Middle frontal gyrus (tissue), 1 donor: Measurements from ENCODE around the gene SERPINB13.
"Not testable (repeated sequence)": the region's sequence is repeated elsewhere in the genome, so short reads cannot be mapped to it uniquely, and the experiment has no call there.

Experiments used
- DNase-seq: peaks from one replicate; pipeline ENCODE4 v3.0.0-alpha.2; 2015; ENCODE audit warnings: low spot score; ENCODE audit errors: extremely low spot score

Gene SERPINB13

DNA sequence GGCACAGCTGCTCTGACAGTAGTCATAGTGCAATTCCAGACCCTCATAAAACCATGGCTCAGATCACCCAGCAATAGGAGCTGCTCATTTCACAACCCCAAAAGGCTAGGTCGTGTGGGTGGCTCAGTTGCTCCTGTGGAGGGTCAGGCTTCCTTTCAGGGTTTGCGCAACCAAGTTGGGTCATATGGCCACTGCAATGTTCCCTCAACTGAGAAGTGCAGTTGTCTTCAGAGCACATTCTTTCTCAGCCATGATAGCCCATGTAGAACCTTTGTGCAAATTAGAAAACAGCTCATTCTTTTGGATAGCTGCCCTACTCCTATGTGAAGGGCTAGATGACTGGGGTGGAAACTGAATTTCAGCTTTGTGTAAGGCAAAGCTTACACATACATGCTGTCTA lies 3.2 kb downstream of the SERPINB13 start:
- no peak for DNase-seq

DNA sequence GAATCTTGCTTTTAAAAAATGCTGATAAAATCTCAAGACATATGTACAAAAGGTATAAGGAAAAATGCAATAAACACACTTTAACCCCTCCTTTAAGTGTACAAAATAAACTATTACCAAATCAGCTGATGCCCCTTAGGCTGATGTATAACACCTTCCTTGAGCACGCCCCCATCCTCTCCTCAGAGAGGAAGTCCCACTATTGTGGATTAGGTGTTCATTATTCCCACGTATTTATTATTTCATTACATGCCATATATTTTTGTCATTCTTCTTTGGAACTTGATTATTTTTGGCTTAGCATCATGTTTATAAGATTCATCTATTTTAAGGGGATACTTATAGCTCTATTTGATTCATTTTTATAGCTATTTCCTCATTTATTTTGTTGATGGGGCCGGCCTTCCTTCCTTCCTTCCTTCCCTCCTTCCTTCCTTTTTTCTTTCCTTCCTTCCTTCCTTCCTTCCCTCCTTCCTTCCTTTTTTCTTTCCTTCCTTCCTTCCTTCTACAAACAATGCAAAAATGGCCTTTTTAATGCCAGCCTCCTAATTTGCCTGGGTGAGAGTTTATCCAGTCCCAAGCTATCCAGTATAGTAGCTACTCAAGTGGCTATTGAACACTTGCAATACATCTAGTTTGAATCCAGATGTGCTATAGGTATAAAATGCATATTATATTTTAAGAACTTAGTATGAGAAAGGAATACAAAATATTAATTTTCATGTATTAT lies 4.0 kb downstream of the SERPINB13 start:
- DNase-seq = no peak

DNA sequence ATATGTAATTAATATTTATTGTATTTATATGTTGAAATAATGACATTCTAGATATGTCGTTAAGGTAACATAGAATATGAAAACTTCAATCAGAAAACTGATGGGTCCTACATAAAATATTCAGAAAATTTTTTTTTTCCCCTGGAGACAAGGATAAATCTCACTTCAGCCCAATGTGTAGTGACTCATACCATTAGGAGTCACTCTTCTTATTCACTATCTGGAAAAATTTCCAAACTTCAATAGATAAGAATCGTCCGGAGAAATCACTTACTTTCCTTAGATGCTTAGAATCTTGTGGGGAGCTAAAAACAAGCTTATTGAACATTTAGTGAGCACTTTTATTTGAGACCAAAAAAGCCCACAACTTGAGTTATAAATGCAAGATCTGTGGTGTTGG lies 4.6 kb downstream of the SERPINB13 start:
- DNase-seq = no peak

DNA sequence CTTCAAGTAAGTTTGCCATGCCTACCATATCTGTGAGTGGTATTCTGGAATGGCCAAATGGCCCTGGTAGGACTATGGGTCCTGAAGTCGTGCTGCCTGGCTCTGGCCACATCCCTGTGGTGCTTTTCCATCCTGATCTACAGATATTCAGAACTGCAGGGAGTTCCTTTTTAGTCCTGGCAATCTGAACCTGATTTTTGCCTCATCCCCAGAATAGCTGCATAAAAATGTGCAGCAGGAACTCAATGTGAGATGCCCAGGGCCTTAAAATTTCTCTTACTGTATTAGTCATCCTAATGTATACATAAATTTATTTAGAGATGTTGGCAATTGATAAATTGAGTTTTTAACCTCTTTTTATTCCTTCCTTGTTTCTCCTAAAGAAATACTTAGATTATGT lies 5.3 kb downstream of the SERPINB13 start:
- DNase-seq = no peak

DNA sequence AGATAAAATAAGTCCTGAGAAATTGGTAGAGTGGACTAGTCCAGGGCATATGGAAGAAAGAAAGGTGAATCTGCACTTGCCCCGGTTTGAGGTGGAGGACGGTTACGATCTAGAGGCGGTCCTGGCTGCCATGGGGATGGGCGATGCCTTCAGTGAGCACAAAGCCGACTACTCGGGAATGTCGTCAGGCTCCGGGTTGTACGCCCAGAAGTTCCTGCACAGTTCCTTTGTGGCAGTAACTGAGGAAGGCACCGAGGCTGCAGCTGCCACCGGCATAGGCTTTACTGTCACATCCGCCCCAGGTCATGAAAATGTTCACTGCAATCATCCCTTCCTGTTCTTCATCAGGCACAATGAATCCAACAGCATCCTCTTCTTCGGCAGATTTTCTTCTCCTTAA lies 9.8 kb downstream of the SERPINB13 start:
- DNase-seq = no peak

DNA sequence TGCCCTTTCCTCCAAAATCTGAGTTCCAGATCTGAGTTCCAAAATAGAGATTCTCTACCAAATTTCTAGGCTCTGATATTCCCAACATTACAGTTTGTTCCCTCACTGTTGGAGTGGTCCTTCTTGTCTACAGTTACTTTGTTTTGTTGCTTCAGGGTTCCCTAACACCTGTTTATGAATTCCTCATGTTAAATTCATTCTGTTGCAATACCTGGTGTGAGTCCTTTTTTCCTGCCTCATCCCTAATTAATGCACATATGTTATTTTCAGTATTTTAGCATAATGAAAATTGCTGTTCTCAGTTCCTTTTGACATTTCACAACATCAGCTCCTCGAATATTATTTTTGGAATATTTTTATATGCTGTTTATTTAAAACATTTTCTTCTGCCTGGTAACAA lies 16.2 kb downstream of the SERPINB13 start:
- no peak for DNase-seq

DNA sequence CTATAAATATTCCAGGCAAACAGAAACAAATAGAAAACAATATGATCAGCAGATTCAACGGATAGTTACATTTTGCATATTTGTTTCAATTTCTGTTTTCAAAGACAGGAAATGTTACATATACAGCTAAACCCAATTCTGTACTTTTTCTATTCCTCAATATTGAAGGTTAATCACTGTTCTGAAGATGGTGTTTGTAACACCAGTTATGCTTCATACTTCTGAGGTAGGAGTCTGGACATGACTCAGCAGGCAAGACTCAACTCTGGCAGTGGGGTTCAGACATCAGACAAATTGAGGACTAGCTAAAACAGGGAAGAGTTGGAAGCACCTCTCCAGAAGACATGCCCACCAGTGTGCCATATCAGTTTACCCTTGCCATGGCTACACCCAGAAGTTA lies 16.6 kb downstream of the SERPINB13 start:
- DNase-seq = no peak

DNA sequence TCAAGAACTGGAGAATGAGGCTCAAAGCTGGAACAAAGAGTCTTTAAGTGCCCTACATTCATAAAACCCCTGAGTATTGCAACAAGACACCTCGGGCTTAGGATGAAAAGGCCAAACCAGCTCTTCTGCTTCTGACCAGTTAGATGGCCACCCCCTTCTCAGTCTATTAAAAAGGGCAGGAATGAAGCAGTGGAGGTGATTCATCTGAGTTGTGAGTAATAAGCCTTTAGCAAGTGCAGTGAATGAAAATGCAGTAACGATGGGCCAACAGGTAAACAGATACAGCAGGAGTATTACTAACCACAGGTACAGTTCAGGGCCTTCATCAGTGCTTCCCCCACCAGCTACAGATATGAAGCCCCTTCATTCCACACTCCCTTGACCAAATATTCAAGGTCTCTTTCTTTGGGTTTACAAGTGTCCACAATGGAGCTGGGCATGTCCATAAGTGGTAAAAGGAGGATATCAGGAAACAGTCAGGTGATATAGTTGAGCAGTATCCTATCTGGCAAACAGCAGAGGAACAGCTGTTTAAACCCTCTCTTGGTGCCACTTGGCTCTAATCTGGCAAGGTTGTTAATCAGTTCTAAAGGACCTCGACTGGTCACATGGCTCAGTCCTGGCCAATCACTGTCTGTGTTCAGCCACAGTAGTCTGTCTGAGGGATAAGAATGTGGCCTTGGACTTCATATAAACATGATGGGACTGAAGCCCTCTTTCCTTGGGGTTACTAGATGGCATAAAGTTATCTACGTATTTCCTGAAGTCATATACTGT lies 17.8 kb downstream of the SERPINB13 start:
- no peak for DNase-seq

DNA sequence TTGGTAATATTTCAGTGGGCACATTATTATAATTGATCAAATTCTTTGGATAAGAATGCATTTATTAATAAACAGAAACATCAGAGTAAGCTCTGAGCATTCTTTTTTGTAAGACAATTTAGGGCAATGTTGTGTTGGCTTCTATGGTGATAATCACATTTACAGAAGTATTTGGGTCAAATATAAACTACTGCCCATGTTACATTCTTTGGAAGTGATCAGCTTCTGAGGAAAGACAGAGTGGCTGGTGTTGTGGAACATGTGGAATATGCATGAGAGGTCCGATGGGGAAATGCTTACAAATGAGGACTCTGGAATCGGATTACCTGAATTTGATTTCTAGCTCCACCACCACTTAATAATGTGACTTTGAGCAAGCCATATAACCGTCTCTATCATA lies 19.4 kb downstream of the SERPINB13 start:
- no peak for DNase-seq

DNA sequence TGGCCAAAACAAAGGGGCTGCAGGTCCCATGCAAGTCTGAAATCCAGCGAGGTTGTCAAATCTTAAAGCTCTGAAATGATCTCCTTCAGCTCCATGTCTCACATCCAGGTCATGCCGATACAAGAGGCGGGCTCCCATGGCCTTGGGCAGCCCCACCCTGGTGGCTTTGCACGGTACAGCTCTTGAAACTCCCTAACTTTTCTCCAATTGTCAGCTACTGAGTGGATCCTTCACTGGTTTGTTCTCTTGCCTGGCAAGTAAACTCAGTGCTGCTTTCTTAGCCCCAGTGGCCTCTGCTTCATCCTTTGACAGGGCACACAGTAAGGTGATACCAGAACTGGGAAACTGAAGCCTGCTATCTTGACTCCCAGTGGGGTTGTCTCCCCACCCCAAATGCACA lies 26.3 kb downstream of the SERPINB13 start:
- no peak for DNase-seq

DNA sequence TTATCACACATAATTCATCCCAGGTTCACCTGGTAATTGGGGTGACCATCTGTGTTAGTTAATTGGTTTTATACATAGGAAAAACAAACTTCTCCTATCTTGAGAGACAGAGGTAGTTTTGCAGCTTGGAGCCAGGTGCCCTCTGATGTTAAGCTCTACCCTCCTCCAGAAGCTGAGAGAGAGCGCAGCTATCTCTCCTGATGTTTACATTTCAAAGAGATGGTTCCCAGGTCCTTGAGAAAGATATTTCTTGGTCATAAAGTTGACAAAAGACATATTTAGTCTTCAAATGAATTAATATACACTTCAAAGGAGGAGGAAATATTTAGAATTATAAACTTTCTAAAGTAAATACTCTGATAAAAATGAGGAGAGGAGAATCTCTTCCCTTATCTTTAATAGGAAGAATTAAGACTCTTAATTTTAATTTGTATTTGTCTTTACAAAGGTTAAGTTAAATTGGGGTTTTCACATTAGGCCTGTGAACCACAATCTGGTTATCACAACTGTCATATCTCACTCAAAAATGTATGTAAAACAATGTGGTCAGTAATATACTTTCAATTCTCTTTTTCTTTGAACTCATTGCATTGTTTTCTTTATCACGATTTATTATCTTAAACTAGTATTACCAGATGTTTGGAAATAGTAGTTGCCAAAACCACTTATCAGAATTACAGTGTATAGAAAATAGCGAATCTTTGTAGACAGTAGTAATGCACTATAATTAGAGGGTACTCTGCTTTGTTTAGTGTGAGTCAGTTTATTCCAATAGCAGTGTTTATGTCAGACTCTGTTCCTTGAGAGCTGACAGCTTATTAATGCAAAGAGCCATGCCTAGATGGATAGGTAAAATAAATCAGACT lies 30.1 kb downstream of the SERPINB13 start:
- DNase-seq = no peak

DNA sequence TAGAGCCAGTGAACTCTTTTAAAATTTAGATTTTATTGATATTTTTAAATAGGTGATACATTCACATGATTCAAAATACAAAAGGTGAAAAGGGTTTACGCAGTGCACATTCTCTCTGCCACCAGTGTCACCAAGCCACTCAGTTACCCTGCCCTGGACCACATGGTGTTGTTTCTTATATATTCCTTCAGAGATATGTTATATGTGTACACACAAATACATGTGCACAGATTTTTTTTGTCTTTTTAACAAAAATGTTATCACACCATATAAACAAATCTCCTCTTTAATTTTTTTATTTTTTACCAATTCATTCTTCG lies 30.7 kb downstream of the SERPINB13 start:
- DNase-seq = no peak

DNA sequence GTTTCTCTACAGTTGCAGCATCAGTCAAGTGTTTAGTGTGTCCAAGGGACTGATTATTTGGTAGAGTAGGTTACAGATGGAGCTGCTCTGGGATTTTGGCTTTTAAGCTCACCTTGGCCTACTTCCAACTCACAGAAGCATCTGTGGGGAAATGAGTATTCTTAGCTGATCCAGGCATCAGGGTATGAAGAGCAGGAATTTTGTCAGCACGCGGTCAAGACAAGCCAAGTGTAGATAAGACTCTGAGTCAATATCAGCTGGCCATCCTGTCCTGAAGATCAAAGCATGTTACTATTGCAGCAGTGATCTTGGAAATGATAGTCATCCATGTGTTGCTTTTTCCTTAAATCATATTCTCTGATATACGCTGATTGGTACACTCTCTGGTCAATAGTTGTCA lies 32.5 kb downstream of the SERPINB13 start:
- DNase-seq = no peak

DNA sequence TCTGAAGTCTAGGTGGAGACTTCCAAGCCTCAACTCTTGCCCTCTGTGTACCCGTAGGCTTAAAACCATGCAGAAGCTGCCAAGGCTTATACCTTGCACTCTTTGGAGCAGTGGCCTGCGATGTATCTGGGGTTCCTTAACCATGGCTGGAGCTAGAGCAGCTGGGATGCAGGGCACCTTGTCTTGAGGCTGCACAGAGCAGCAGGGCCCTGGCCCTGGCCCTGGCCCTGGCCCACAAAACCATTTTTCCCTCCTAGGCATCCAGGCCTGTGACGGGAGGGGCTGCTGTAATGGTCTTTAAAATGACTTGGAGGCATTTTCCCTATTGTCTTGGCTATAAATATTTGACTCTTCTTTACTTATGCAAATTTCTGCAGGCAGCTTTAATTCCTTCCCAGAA lies 37.7 kb downstream of the SERPINB13 start:
- DNase-seq = no peak

DNA sequence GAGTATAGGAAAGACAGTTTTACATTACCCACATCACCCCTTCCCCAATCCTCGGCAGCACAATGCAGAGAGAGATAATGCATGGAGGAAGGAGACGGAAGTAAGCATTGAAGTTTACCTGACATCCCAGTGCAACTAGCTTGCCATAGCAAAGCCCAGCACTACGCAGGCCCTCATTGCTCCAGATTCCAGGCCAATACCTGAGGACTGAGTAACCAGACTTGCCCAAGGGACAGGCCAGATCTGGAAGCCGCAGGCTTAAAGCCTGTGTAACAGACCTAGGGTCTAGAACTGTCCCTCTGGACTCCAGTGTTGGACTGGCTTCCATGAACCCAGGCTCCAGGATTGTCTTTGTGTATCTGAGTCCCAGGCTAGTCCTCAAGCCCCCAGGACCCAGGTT lies 39.3 kb downstream of the SERPINB13 start:
- no peak for DNase-seq

DNA sequence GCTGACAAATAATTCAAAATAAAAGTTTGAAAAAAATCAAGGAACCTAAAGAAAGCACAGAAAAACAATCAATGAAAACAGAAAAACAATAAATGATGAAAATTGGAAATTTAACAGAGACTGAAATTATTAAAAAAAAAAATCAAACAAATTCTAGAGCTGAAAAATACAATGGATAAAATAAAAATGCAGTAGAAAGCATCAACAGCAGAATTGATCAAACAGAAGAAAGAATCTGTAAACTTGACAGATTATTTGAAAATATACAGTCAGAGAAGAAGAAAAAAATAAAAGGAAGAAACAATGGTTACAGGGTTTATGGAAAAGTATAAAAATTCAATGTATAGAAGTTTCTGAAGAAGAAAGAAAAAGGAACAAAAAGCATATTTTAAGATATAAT lies 40.7 kb downstream of the SERPINB13 start:
- no peak for DNase-seq

DNA sequence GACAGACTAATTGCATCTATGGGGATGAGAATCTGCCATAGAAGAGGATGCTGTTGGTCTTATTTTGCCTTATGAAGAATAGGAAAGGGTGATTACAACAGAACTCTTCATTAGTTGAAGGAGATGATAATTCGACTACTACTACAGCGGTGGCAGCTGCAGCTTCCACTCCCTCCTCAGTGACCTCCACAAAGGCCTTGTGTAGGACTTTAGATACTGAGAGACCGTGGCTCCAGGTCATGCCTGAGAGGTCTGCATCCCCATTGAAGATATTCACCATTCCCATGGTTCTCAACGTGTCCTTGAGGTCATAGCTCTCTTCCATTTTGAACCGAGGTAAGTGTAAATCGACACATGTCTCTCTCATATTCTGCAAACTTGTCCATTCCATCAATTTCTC lies 50.6 kb downstream of the SERPINB13 start:
- DNase-seq = no peak

DNA sequence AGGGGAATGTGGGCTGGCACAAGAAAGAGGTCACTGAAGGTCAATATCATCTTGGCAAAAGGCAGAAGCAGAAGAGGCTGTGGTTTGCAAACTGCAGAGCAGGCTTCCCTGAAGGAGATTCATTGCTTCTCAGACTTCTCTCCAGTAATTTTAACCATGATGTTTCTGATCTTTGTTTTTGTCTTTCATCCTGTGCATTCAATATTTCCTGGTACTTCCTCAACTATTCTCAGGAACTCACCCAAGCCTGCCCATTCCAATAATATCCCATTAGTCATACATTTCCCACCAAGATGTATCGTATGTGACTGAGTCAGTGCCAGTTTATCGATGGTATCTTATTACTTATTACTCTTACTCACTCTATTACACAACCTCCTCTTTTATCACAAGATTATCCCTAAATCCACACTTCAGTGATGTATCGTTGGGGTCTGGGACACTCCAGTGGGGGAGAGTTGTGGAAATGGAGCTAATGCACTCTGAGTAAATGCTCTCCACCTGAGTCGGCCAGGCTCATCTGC lies 54.1 kb downstream of the SERPINB13 start:
- not testable (repeated sequence) for DNase-seq

DNA sequence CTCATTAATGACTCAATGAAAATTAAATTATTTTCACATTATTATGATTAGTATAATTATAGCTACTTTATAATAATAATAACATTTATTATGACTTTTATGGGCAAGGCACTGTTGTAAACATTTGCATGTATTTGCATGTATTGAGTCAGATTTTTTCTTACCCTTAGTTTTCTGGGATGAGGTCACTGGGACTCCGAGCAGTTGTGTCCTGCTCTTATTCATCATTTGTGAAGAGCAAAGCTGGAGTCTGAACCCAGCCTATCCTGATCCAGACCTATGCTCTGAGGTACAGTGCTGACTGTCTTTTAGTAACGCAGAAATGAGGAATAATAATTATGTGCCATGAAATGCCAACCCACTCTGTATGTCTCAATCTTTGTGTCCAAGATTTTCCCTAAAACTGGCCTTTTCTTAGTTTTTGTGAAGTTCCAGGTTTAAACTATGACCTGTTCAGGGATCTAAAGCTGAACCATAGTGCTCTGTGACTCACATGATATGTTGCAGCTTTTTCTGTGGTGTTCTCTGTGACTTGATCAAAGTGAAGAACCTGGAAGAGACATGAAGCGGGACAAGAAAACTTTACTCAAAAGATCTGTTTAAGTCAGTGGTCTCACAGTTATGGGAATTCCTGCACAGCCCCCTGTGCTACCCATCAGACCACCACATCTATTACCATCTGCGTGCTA lies 55.7 kb downstream of the SERPINB13 start:
- not testable (repeated sequence) for DNase-seq

DNA sequence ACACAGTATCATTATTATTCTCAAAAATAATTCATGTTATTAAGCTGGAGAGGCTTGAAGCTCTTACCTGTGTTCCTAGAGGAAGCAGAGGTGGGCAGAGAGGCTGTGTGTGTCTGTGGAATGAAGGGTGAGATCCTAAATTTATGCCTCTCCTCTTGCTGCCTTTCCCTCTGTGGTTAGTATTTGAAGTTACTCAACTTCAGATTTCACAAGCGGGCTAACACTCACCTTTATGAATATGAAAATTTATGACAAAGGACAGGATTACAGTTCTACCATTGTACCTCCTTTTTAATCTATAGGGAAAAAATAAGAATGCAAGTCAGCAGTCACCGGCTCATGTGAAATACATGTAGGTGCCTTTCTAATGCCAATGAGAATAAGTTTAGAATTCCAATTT lies 57.0 kb downstream of the SERPINB13 start, which contains the start of gene SERPINB4:
Gene SERPINB4 (minus strand): TSS at position 115 of the 400 bp plus-strand sequence. CDS start 679 bp downstream, outside the sequence.
- DNase-seq = not testable (repeated sequence)

DNA sequence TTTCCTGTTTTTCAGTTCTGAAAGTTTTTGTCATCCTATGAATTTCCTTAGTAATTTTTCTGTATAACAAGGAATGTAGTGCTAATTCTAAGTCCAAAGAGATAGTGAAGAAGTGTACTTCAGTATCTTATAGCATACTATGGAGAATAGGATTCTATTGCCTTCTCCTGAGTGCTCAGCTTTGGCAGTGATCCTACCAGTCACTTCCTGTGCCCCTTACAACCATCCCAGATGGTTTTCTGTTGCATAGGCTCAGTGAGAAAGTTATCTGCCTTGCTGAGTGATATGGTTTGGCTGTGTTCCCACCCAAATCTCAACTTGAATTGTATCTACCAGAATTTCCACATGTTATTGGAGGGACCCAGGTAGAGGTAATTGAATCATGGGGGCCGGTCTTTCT lies 57.6 kb downstream of the SERPINB13 start:
- not testable (repeated sequence) for DNase-seq
